HG03196 (cell line): ENCODE data around the gene ORC2.
"Not testable (repeated sequence)": the region's sequence is repeated elsewhere in the genome, so short reads cannot be mapped to it uniquely, and the experiment has no call there.

ENCODE experiments used
- ATAC-seq: cut with Tn5 transposase; IDR thresholded peaks from one replicate; pipeline ENCODE4 v1.9.1; 2021; ENCODE audit not compliant: unreplicated experiment

Gene ORC2

GRCh38 chr2:200963124-200963917 is at the start of gene ORC2:
TSS of gene ORC2 (minus strand) at chr2:200963660. CDS start at chr2:200958123, 5,537 bp downstream.
- ATAC-seq, result peak; percentile 89

- ATAC-seq, result no peak
These were observed 44.9 kb upstream of the ORC2 start for GRCh38 chr2:201008296-201008829.

GRCh38 chr2:201007584-201007998 is 44.1 kb upstream of the ORC2 start:
- no peak for ATAC-seq

- no peak for ATAC-seq
These were observed 43.2 kb upstream of the ORC2 start for GRCh38 chr2:201006704-201007103.

GRCh38 chr2:201004370-201004769 is 40.9 kb upstream of the ORC2 start:
- no peak for ATAC-seq

GRCh38 chr2:200993097-200993496 is 29.6 kb upstream of the ORC2 start:
- ATAC-seq, result no peak

- no peak for ATAC-seq
These were observed 23.7 kb upstream of the ORC2 start for GRCh38 chr2:200987137-200987536.

GRCh38 chr2:200985799-200986198 is 22.3 kb upstream of the ORC2 start:
- ATAC-seq, result no peak

GRCh38 chr2:200976710-200977109 is 13.2 kb upstream of the ORC2 start:
- ATAC-seq, result no peak

- ATAC-seq, result no peak
These were observed 12.2 kb upstream of the ORC2 start for GRCh38 chr2:200975672-200976071.

- ATAC-seq, result not testable (repeated sequence)
These were observed 6.6 kb upstream of the ORC2 start for GRCh38 chr2:200970057-200970456.

GRCh38 chr2:200968735-200969134 is 5.3 kb upstream of the ORC2 start:
- ATAC-seq, result no peak

- ATAC-seq, result no peak
These were observed 4.7 kb upstream of the ORC2 start for GRCh38 chr2:200968162-200968561.

- ATAC-seq, result peak; percentile 28
These were observed 3.3 kb upstream of the ORC2 start for GRCh38 chr2:200966770-200967169.

GRCh38 chr2:200964498-200964897 is 1.0 kb upstream of the ORC2 start:
- ATAC-seq, result no peak

- not testable (repeated sequence) for ATAC-seq
These were observed 425 bp upstream of the ORC2 start for GRCh38 chr2:200963918-200964252.

GRCh38 chr2:200962811-200963123 is 693 bp downstream of the ORC2 start:
- peak; percentile 11 for ATAC-seq

- no peak for ATAC-seq
These were observed 1.8 kb downstream of the ORC2 start for GRCh38 chr2:200961674-200962073.

- ATAC-seq, result no peak
These were observed 13.1 kb downstream of the ORC2 start for GRCh38 chr2:200950378-200950777.

- ATAC-seq, result no peak
These were observed 18.1 kb downstream of the ORC2 start for GRCh38 chr2:200945395-200945729.

- peak; percentile 55 for ATAC-seq
These were observed 18.7 kb downstream of the ORC2 start for GRCh38 chr2:200944467-200945394.

- no peak for ATAC-seq
These were observed 19.8 kb downstream of the ORC2 start for GRCh38 chr2:200943527-200944105.
